HepG2 (cell line): ENCODE data around the gene SPATA32. TPM values are rescaled to one million over a fixed set of nuclear protein-coding genes. Genes with fewer than 3 reads are reported as not detected.

Experiments
- ATAC-seq: fragments of 200-7000 bp; cut with Tn5 transposase; 3 replicates; pipeline ENCODE4 v1.9.1; 2020; ENCODE audit warnings: mild to moderate bottlenecking, moderate library complexity
- BruUV-seq: library from RNA; stranded (reverse); fragments of 400-500 nt; replicated peaks from 2 replicates; lab custom pipeline; 2021; lab: Mats Ljungman, UMichigan
- CTCF ChIA-PET: fragments of 300-600 bp; formaldehyde crosslinking; extraction: SDS; loops from one replicate; lab custom pipeline; 2021; ENCODE audit warnings: low total read pairs, inconsistent platforms, low intra/inter-chr PET ratio; lab: Yijun Ruan, JAX
- POLR2A ChIA-PET: fragments of 350-600 bp; sonication (Branson Sonifier 250); formaldehyde crosslinking; loops from one replicate; lab custom pipeline; 2020; ENCODE audit warnings: antibody characterized with exemption, inconsistent platforms; lab: Yijun Ruan, JAX
- DNase-seq: peaks from one replicate; pipeline ENCODE4 v3.0.0-alpha.2; 2015; ENCODE audit warnings: low spot score
- FAIRE-seq: peaks from 3 replicates; lab custom pipeline; 2011; peaks lifted over from hg19 to GRCh38; lab: Jason Lieb, UNC
- H2AFZ ChIP-seq: one replicate; pipeline ENCODE4 v1.6.1; 2011; ENCODE audit warnings: low read length, inconsistent platforms
- H3K27ac ChIP-seq: fragments of 300-600 bp; 3 replicates; pipeline ENCODE4 v1.8.0; 2011; ENCODE audit warnings: mixed run types, mild to moderate bottlenecking, mixed read lengths, low read length, inconsistent platforms; ENCODE audit not compliant: insufficient read depth; ENCODE audit errors: extremely low read length
- H3K27me3 ChIP-seq, 2 experiments: fragments of 200-600 bp in 1 of 2; 2 replicates in 1 of 2; 3 replicates in 1 of 2; pipeline versions ENCODE4 v1.6.0 to v1.8.0; 2011; ENCODE audit warnings: low read length in 2 of 2, mild to moderate bottlenecking in 2 of 2, moderate library complexity in 2 of 2, inconsistent platforms in 1 of 2; ENCODE audit not compliant: insufficient read depth in 2 of 2, control insufficient read depth in 1 of 2
- H3K36me3 ChIP-seq, 2 experiments: fragments of 200-600 bp in 1 of 2; replicated peaks in 1 of 2; 2 replicates in 1 of 2; 3 replicates in 1 of 2; pipeline versions ENCODE4 v1.5.1 to v1.8.0; 2011; ENCODE audit warnings: low read length in 2 of 2, inconsistent platforms in 1 of 2; ENCODE audit not compliant: insufficient read depth in 2 of 2, control insufficient read depth in 1 of 2
- H3K4me1 ChIP-seq: 2 replicates; pipeline ENCODE4 v1.5.1; 2012; ENCODE audit warnings: low read length, inconsistent platforms; ENCODE audit not compliant: insufficient read depth
- H3K4me2 ChIP-seq: 2 replicates; pipeline ENCODE4 v1.6.0; 2011; ENCODE audit warnings: low read depth, low read length, inconsistent platforms
- H3K4me3 ChIP-seq, 3 experiments: fragments of 200-600 bp in 1 of 3; sonication (generic), shearing (Covaris generic) in 1 of 3; replicated peaks in 1 of 3; 2 replicates each; pipeline ENCODE4 v1.5.1; 2011 to 2016; ENCODE audit warnings: low read length in 3 of 3, inconsistent platforms in 2 of 3, low read depth in 2 of 3, mild to moderate bottlenecking in 2 of 3, control low read depth in 1 of 3, mixed read lengths in 1 of 3; ENCODE audit not compliant: insufficient read depth in 1 of 3
- H3K79me2 ChIP-seq: one replicate; pipeline ENCODE4 v1.6.1; 2011; ENCODE audit warnings: low read length, inconsistent platforms; ENCODE audit not compliant: insufficient read depth
- H3K9ac ChIP-seq: 2 replicates; pipeline ENCODE4 v1.6.0; 2011; ENCODE audit warnings: mild to moderate bottlenecking, low read depth, low read length, inconsistent platforms; ENCODE audit not compliant: insufficient read depth
- H3K9me3 ChIP-seq: 2 replicates; pipeline ENCODE4 v1.5.1; 2012; ENCODE audit warnings: mild to moderate bottlenecking, low read length
- H4K20me1 ChIP-seq: 2 replicates; pipeline ENCODE4 v1.6.0; 2011; ENCODE audit warnings: inconsistent platforms, mild to moderate bottlenecking, low read length, moderate library complexity; ENCODE audit not compliant: insufficient read depth
- HNRNPL ChIP-seq: fragments of 200-400 bp; formaldehyde crosslinking; IDR thresholded peaks from 2 replicates; pipeline ENCODE4 v1.6.1; 2017; ENCODE audit warnings: mild to moderate bottlenecking, low read depth, low read length
- ZNF318 ChIP-seq: sonication (generic); formaldehyde crosslinking; IDR thresholded peaks from 2 replicates; pipeline ENCODE4 v1.4.0; 2020; ENCODE audit warnings: mild to moderate bottlenecking, missing genetic modification reagents
- ZNF704 ChIP-seq: sonication (generic); formaldehyde crosslinking; IDR thresholded peaks from 2 replicates; pipeline ENCODE4 v1.8.1; 2023; ENCODE audit warnings: mild to moderate bottlenecking, inconsistent platforms, moderate library complexity, missing genetic modification reagents, borderline replicate concordance
- ZNF777 ChIP-seq: sonication (generic); formaldehyde crosslinking; IDR thresholded peaks from 2 replicates; pipeline ENCODE4 v1.4.0; 2020; ENCODE audit warnings: missing genetic modification reagents
- ZSCAN22 ChIP-seq: sonication (generic); formaldehyde crosslinking; IDR thresholded peaks from 2 replicates; pipeline ENCODE4 v1.4.0; 2020; ENCODE audit warnings: mild to moderate bottlenecking, missing genetic modification reagents
- WGBS: methylation state at CpG from one replicate; pipeline ENCODE4 v1.1.6; 2017; ENCODE audit warnings: low lambda C conversion rate; 5-methylcytosine and 5-hydroxymethylcytosine counted together
- in situ Hi-C: cut with HindIII; loops from 2 replicates; pipeline ENCODE4 v1.10.0; 2017; ENCODE audit warnings: low pct_unique_long_range_greater_than_20kb; ENCODE audit not compliant: extremely low pct_ligation_motif_present
- intact Hi-C: fragments of 100-400 bp; cut with micrococcal nuclease; formaldehyde crosslinking; loops from one replicate; pipeline ENCODE4 v1.10.0; 2022; ENCODE audit not compliant: unreplicated experiment
- polyA plus RNA-seq, 8 experiments: library from polyadenylated mRNA; depleted of rRNA in 3 of 8; stranded (reverse) in 7 of 8; unstranded in 1 of 8; fragments of >200 nt; fragmentation: Illumina TruSeq in 4 of 8; extraction: Trizol in 4 of 8; gene quantifications; 2 replicates each; pipeline versions ENCODE4 v1.2.1 to v1.2.3, GENCODE V29; 2011 to 2016; ENCODE audit warnings: low read depth in 4 of 8, missing spikeins in 1 of 8, mixed read lengths in 1 of 8; ENCODE audit not compliant: insufficient read depth in 1 of 8
- total RNA-seq, 5 experiments: library from RNA; depleted of rRNA; stranded (reverse); fragments of >200 nt; fragmentation: Illumina TruSeq; extraction: Trizol; gene quantifications; 2 replicates each; pipeline ENCODE4 v1.2.3, GENCODE V29; 2016; ENCODE audit warnings: low read depth in 1 of 5

Gene SPATA32
- total and polyA plus RNA-seq, 2 of the 13 experiments (the other 11 are each of a cell fraction or from before 2014, with no cell fraction given): not detected

GRCh38 chr17:45276031-45276430, 14.1 kb upstream of the SPATA32 start:
- no peaks in the 10 kb centered on the region for H4K20me1 ChIP-seq
- in situ Hi-C loops: loop anchor here (5.0 kb wide), 1 partner anchor 111 kb away; no protein-coding TSS in a partner anchor
- no peaks in the 10 kb centered on the region for H3K79me2 ChIP-seq
- H3K9ac ChIP-seq: no peak overlapping the region
- peaks cover 5 to 14% of the 10 kb centered on the region in 2 experiments; a peak in 4 of 5 replicates for H3K36me3 ChIP-seq
- 84% methylated on average over 6 of the region's 6 CpGs for WGBS
- ATAC-seq (no peak), FAIRE-seq (no peak), DNase-seq (no peak)
- TF ChIP-seq HNRNPL (no peak), ZNF704 (CRISPR knock-in tag) (no peak), ZSCAN22 (CRISPR knock-in tag) (no peak), ZNF777 (CRISPR knock-in tag) (no peak), ZNF318 (CRISPR knock-in tag) (no peak)
- BruUV-seq: no TSS peak
- no peak overlapping the region for H2AFZ ChIP-seq
- H3K27ac ChIP-seq: no peak overlapping the region
- no peak overlapping the region for H3K4me2 ChIP-seq
- ChIA-PET CTCF (interaction anchor here (5.4 kb wide), 1 partner anchor 109 kb away, joined by 114 read pairs; no protein-coding TSS in a partner anchor), POLR2A (interaction anchor here (2.2 kb wide), 1 partner anchor 36 kb away, joined by 14 read pairs; no protein-coding TSS in a partner anchor)
- H3K4me3 ChIP-seq: no peak overlapping the region
- H3K9me3 ChIP-seq: no peaks in the 10 kb centered on the region
- no peaks in the 10 kb centered on the region for H3K27me3 ChIP-seq
- intact Hi-C loops: loop anchor here (2.0 to 5.0 kb wide), 3 partner anchors 37 to 96 kb away; no protein-coding TSS in a partner anchor
- H3K4me1 ChIP-seq: peaks cover 17% of the 10 kb centered on the region
